Left lung (tissue), 14 donors: ENCODE measurements around the gene ALPI. TPM values are rescaled to one million over a fixed set of nuclear protein-coding genes. Genes with fewer than 3 reads are reported as not detected.
"Not testable (repeated sequence)": the region's sequence is repeated elsewhere in the genome, so short reads cannot be mapped to it uniquely, and the experiment has no call there.

Source experiments
- ATAC-seq: fragments of 200-7000 bp; cut with Tn5 transposase; one replicate; pipeline ENCODE4 v1.9.1; 2020; ENCODE audit warnings: moderate library complexity
- DNase-seq, 4 donors: peaks; one replicate each; pipeline ENCODE4 v3.0.0-alpha.2; 2013 to 2020
- H3K27ac ChIP-seq, 2 donors: fragments of 200-600 bp; sonication (generic) in 1 of 2; one replicate each; pipeline versions ENCODE4 v1.5.0 to v1.8.0; 2020 to 2021
- H3K27me3 ChIP-seq, 2 donors: fragments of 200-600 bp; sonication (generic) in 1 of 2; one replicate each; pipeline versions ENCODE4 v1.5.0 to v1.8.0; 2020 to 2021
- H3K36me3 ChIP-seq, 2 donors: fragments of 200-600 bp; sonication (generic) in 1 of 2; one replicate each; pipeline versions ENCODE4 v1.5.0 to v1.8.0; 2020 to 2021
- H3K4me1 ChIP-seq, 2 donors: fragments of 200-600 bp; one replicate each; pipeline ENCODE4 v1.8.0; 2021
- H3K4me3 ChIP-seq, 2 donors: fragments of 200-600 bp; sonication (generic) in 1 of 2; one replicate each; pipeline versions ENCODE4 v1.5.0 to v1.8.0; 2020 to 2021; ENCODE audit warnings: mild to moderate bottlenecking in 1 of 2
- H3K9me3 ChIP-seq, 2 donors: fragments of 200-600 bp; sonication (generic) in 1 of 2; one replicate each; pipeline versions ENCODE4 v1.5.0 to v1.8.0; 2020 to 2021
- intact Hi-C, 2 donors: fragments of 100-400 bp; cut with DNase I; formaldehyde crosslinking; loops; one replicate each; pipeline versions ENCODE4 v1.11.2 to v1.14.2; 2022
- long read RNA-seq, 12 donors: library from polyadenylated mRNA in 2 of 12; unstranded in 2 of 12; transcript quantifications; one replicate each; pipeline ENCODE4 v2.0.0 and lab custom pipeline, GENCODE V29; 2019 to 2026
- polyA plus RNA-seq, 6 donors: library from polyadenylated mRNA; unstranded; fragments of 120-200 nt; gene quantifications; one replicate each; pipeline ENCODE4 v1.2.1, GENCODE V29; 2013; ENCODE audit not compliant: insufficient read length in 6 of 6
- total RNA-seq, 2 donors: library from RNA; stranded (reverse); fragmentation: NEBNext Ultra II Directional; extraction: Animal tissue kit (Norgen Biotek cat#: 25700); gene quantifications; one replicate each; pipeline ENCODE4 v1.2.1, GENCODE V29; 2021
- TF ChIP-seq, protein P1 (sequence below), 2 donors: fragments of 200-600 bp; sonication (generic) in 1 of 2; IDR thresholded peaks; one replicate each; pipeline versions ENCODE4 v1.5.0 to v1.8.0; 2021; ENCODE audit warnings: antibody characterized with exemption in 2 of 2
- donor health status: DM: no; HTN: yes; CAD: no.
- donor health status: DM: no; HTN: no; CAD: no.

ALPI gene
- total RNA-seq, result not detected
- not detected for polyA plus RNA-seq
- long read RNA-seq, donor 1, result 0 reads
- long read RNA-seq, donor 2, result 0 reads
- long read RNA-seq, donor 3, result 0 reads
- long read RNA-seq, donor 4, result 0 reads
- long read RNA-seq, donor 5, result 0 reads
- long read RNA-seq, donor 6, result 0 reads
- long read RNA-seq, donor 7, result 0 reads
- long read RNA-seq, donor 8, result 0 reads
- long read RNA-seq, donor 9, result 0 reads
- long read RNA-seq, donor 10, result 0 reads
- long read RNA-seq, donor 11, result 0 reads
- long read RNA-seq, donor 12, result 0 reads

DNA sequence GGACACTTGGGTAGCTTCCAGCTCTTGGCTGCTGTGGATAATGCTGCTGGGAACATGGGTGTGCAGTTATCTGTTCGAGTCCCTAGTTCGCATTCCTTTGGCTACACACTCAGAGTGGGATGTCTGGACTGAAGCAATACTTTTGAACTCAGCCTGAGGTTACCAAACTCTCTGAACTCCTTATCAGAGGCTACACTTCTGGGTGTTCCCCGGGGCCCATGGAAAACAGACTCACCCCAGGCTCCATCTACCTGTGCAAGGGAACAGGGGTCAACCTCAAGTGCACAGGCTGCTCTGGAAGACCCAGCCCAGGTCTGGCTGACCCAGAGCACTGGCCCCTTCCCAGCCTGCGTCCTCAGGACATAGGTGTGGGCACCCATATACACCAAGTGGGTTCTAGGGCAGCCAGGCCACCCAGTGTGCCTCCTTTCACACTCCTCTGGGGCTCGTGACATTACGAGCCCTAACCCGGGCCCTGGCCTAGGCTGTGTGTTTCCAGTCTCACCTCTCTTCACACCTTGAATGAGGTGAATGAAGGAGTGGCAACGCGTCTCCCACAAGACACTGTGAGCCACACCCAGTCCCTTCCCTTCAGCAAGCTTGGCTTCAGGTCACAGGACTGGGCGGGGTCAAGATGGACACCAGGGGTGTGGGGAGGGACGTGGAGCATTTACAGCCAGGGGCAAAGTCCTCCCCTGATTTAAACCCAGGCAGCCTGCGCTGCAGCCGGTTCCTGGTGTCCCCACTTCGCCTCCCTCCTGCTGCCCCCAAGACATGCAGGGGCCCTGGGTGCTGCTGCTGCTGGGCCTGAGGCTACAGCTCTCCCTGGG lies at the start of gene ALPI:
TSS of gene ALPI (plus strand) at position 728 of the 830 bp plus-strand sequence. CDS start at position 775, 47 bp downstream.
- TF ChIP-seq, protein P1, sequence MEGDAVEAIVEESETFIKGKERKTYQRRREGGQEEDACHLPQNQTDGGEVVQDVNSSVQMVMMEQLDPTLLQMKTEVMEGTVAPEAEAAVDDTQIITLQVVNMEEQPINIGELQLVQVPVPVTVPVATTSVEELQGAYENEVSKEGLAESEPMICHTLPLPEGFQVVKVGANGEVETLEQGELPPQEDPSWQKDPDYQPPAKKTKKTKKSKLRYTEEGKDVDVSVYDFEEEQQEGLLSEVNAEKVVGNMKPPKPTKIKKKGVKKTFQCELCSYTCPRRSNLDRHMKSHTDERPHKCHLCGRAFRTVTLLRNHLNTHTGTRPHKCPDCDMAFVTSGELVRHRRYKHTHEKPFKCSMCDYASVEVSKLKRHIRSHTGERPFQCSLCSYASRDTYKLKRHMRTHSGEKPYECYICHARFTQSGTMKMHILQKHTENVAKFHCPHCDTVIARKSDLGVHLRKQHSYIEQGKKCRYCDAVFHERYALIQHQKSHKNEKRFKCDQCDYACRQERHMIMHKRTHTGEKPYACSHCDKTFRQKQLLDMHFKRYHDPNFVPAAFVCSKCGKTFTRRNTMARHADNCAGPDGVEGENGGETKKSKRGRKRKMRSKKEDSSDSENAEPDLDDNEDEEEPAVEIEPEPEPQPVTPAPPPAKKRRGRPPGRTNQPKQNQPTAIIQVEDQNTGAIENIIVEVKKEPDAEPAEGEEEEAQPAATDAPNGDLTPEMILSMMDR (IDR thresholded peaks at IDR 0.05), result no peak
- H3K4me3 ChIP-seq, result no peak within 1 kb of the TSS
- ATAC-seq (no peak), DNase-seq (no peak)
- intact Hi-C loops, result no loop called here
- no peaks in the 10 kb centered on the region for H3K36me3 ChIP-seq
- peaks cover 7 to 50% of the 10 kb centered on the region in 2 donors for H3K27me3 ChIP-seq
- H3K4me1 ChIP-seq, result no peaks in the 10 kb centered on the region
- no peak within 1 kb of the TSS for H3K27ac ChIP-seq
- no peaks in the 10 kb centered on the region for H3K9me3 ChIP-seq

DNA sequence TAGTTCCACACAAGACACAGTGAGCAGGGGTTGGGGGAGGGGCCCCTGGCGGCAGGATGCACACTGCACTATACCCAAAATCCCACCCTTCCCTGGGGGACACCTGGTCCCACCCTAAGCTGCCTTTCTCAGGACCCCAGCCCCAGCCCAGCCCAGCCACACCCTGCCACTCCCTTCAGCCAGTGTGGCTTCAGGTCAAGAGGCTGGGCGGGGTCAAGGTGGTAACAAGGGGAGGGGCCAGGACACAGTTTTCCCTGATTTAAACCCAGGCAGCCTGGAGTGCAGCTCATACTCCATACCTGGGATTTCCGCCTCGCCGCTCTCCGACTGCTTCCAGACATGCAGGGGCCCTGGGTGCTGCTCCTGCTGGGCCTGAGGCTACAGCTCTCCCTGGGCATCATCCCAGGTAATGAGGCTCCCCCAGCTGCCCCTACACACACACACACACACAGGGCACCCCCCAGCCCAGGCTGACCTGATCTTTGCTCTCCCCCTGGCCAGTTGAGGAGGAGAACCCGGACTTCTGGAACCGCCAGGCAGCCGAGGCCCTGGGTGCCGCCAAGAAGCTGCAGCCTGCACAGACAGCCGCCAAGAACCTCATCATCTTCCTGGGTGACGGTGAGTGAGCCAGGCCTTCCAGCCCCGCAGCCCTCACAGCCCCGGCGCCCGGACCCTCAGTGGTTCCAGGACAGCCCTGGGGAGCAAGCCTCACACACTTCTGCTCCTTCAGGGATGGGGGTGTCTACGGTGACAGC lies 49.2 kb upstream of the ALPI start, which contains the start of gene ALPG:
TSS of gene ALPG (plus strand) at position 289 of the 755 bp plus-strand sequence. CDS start at position 340, 51 bp downstream.
- Histone ChIP-seq H3K27ac (no peak within 1 kb of the TSS), H3K27me3 (peaks cover 0 to 29% of the 10 kb centered on the region in 2 donors), H3K4me3 (no peak within 1 kb of the TSS), H3K9me3 (no peaks in the 10 kb centered on the region), H3K36me3 (no peaks in the 10 kb centered on the region), H3K4me1 (no peaks in the 10 kb centered on the region)
- DNase-seq (no peak), ATAC-seq (peak; percentile 30)
- intact Hi-C loops, result no loop called here
- TF ChIP-seq, protein P1 (IDR thresholded peaks at IDR 0.05), result no peak

DNA sequence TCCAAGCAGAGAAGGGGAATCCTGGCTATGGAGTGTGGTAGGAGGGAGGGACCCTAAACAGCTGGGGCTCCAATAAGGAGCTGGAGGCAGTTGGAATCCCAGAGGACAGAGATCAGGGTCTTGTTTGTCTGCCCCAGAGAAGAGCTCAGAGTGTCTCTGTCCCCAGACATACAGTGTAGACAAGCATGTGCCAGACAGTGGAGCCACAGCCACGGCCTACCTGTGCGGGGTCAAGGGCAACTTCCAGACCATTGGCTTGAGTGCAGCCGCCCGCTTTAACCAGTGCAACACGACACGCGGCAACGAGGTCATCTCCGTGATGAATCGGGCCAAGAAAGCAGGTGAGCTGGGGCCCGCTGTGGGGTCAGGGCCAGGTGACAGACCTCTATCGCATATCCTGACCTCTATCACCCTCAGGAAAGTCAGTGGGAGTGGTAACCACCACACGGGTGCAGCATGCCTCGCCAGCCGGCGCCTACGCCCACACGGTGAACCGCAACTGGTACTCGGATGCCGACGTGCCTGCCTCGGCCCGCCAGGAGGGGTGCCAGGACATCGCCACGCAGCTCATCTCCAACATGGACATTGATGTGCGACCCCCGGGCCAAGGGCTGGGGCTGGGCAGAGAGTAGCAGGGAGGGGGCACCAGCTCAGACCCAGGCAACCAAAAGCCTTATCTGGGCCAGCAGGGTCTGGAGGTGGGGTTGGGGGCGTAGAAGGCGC lies 48.4 kb upstream of the ALPI start:
- H3K27me3 ChIP-seq, result peaks cover 0 to 31% of the 10 kb centered on the region in 2 donors
- H3K4me1 ChIP-seq, H3K4me3 ChIP-seq, ATAC-seq, intact Hi-C loops, H3K27ac ChIP-seq, H3K9me3 ChIP-seq, H3K36me3 ChIP-seq: not testable (repeated sequence)
- DNase-seq, result peak in 1 of 4 donors; percentile 80

DNA sequence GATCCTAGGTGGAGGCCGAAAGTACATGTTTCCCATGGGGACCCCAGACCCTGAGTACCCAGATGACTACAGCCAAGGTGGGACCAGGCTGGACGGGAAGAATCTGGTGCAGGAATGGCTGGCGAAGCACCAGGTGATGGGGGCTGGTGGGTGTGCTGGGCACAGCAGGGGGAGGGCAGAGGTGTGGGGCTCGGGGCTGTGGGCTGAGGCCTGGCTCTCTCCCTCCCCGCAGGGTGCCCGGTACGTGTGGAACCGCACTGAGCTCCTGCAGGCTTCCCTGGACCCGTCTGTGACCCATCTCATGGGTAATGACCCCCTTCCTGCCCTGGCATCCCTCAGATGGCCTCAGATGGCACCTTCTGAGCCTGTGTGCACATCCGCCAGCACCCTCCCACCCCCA lies 47.7 kb upstream of the ALPI start:
- H3K4me1 ChIP-seq, H3K27ac ChIP-seq, ATAC-seq, H3K36me3 ChIP-seq, H3K9me3 ChIP-seq, intact Hi-C loops, DNase-seq, H3K4me3 ChIP-seq: not testable (repeated sequence)
- peaks cover 0 to 38% of the 10 kb centered on the region in 2 donors for H3K27me3 ChIP-seq

DNA sequence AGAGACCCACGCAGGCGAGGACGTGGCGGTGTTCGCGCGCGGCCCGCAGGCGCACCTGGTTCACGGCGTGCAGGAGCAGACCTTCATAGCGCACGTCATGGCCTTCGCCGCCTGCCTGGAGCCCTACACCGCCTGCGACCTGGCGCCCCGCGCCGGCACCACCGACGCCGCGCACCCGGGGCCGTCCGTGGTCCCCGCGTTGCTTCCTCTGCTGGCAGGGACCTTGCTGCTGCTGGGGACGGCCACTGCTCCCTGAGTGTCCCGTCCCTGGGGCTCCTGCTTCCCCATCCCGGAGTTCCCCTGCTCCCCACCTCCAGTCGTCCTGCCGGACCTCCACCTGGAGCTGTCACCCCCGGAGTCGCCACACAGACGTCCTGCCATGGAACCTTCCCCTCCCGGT lies 46.3 kb upstream of the ALPI start:
- H3K9me3 ChIP-seq, intact Hi-C loops, H3K4me3 ChIP-seq, H3K27ac ChIP-seq, H3K36me3 ChIP-seq, DNase-seq, ATAC-seq, H3K4me1 ChIP-seq: not testable (repeated sequence)
- H3K27me3 ChIP-seq, result peaks cover 0 to 52% of the 10 kb centered on the region in 2 donors

DNA sequence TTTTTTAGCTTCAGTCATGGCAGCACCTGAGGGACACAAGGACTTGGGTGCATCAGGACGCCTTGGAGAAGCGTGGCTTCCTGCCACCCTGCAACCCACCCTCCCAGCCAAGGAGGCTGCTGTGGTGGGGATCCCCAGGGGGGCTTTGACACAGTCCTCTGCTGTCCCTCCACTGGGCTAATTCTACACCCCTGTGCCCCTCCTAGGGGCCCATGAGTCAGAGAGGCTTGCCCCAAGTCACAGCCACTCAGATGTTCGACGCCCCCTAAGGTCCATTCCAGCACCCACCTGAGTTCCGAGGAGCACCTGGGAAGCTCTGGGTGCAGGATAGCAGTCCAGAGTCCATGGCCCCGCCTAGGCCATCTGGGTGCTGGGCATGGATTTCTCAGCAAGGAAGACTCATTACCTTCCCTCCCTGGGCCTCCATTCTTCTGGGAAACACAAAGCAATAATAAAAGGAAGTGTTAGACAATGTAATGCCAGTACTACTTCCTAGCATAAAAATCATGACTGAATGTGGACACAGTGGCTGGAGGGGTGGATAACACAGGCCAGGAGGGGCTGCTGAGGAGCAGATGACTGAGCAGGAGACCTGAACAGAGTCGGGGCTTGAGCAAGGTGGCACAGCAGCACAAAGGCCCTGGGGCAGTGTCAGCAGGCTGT lies 45.6 kb upstream of the ALPI start:
- Histone ChIP-seq H3K9me3 (no peaks in the 10 kb centered on the region), H3K27me3 (peaks cover 0 to 59% of the 10 kb centered on the region in 2 donors), H3K36me3 (no peaks in the 10 kb centered on the region), H3K4me1 (no peaks in the 10 kb centered on the region), H3K4me3 (no peak overlapping the region), H3K27ac (no peak overlapping the region)
- TF ChIP-seq, protein P1 (IDR thresholded peaks at IDR 0.05), result no peak
- ATAC-seq (no peak), DNase-seq (no peak)
- intact Hi-C loops, result no loop called here
